Measurements from ENCODE around the gene LRATD1.

Gene LRATD1

DNA sequence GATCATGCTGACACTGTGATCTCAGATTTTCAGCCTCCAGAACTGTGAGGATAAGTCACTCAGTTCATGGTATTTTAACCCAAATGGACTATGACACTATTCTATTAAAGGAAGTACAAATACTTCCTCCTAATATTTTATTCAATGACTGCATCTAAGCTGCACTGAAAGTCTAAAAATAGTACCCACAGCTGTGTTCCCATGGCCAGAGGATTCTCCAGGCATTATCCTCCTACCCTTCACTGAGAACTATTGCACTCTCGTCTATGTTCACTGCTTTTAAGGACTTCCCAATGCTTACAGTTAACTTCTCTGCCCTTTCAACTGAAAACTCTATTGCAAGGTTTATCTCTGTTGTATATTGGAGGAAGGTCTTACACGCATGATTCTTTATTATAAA, 15.2 kb downstream of the LRATD1 start:
- Histone ChIP-seq H3K36me3 (ENCODE audit: control insufficient read depth in 5 of 5, insufficient read depth in 5 of 5, low read length in 5 of 5) (no peaks in the 10 kb centered on the region), H3K27ac (ENCODE audit: low read depth, low read length) (no peak overlapping the region), H3K4me1 (ENCODE audit: control insufficient read depth in 5 of 5, insufficient read depth in 5 of 5, low read length in 5 of 5) (no peaks in the 10 kb centered on the region), H3K9ac (ENCODE audit: low read length in 5 of 5) (no peak overlapping the region), H3K4me3 (ENCODE audit: low read depth in 1 of 5, low read length in 5 of 5) (no peak overlapping the region), H3K27me3 (ENCODE audit: control insufficient read depth in 5 of 5, insufficient read depth in 4 of 5, low read length in 5 of 5) (no peaks in the 10 kb centered on the region), H3K9me3 (ENCODE audit: control insufficient read depth in 5 of 5, low read length in 5 of 5) (no peaks in the 10 kb centered on the region)

DNA sequence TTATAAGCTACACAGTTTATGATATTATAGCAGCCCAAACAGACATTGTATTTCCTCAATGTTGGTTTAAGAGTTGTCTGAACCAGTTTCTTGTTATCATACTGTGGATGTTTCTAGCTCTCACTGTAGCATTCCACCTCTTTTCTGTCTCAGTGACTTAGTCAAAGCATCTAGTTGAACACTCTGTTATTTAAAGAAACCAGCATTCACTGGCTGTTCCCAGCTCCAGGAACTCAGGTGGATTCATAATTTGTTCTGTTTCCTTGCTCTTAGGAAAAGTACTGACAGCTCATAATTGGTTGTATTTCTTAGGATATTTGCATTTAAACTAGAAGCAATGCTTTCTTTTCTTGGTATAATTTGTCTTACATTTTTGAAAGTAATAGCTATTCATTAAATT, 17.5 kb downstream of the LRATD1 start:
- H3K36me3 ChIP-seq (ENCODE audit: control insufficient read depth in 5 of 5, insufficient read depth in 5 of 5, low read length in 5 of 5) = no peaks in the 10 kb centered on the region
- no peak overlapping the region for H3K27ac ChIP-seq (ENCODE audit: low read depth, low read length)
- H3K9me3 ChIP-seq (ENCODE audit: control insufficient read depth in 5 of 5, low read length in 5 of 5) = no peaks in the 10 kb centered on the region
- H3K9ac ChIP-seq (ENCODE audit: low read length in 5 of 5) = no peak overlapping the region
- no peaks in the 10 kb centered on the region for H3K4me1 ChIP-seq (ENCODE audit: control insufficient read depth in 5 of 5, insufficient read depth in 5 of 5, low read length in 5 of 5)
- no peaks in the 10 kb centered on the region for H3K27me3 ChIP-seq (ENCODE audit: control insufficient read depth in 5 of 5, insufficient read depth in 4 of 5, low read length in 5 of 5)
- no peak overlapping the region for H3K4me3 ChIP-seq (ENCODE audit: low read depth in 1 of 5, low read length in 5 of 5)

DNA sequence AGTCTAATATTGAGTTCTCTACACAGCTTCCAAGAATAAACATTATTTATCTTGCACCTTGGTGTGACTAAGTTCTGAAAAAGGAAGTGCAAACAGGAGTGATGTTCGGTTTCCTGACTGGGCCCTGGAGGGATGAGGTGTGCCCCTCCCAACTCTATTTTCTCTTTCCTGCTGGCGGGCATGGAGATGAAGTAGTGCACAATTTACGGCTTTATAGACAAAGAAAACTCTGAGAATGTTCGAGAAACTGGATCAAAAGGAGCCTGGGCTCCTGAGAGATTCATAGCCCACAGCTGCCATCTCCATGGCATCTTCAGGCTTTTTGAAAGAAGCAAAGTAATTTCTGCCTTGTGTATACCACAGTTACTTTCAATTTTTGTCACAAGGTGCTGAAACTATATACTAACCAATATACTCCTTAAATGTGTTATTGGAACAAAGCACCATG, 22.3 kb downstream of the LRATD1 start:
- Histone ChIP-seq H3K36me3 (ENCODE audit: control insufficient read depth in 5 of 5, insufficient read depth in 5 of 5, low read length in 5 of 5) (no peaks in the 10 kb centered on the region), H3K9me3 (ENCODE audit: control insufficient read depth in 5 of 5, low read length in 5 of 5) (no peaks in the 10 kb centered on the region), H3K4me3 (ENCODE audit: low read depth in 1 of 5, low read length in 5 of 5) (no peak overlapping the region), H3K27ac (ENCODE audit: low read depth, low read length) (no peak overlapping the region), H3K4me1 (ENCODE audit: control insufficient read depth in 5 of 5, insufficient read depth in 5 of 5, low read length in 5 of 5) (no peaks in the 10 kb centered on the region), H3K9ac (ENCODE audit: low read length in 5 of 5) (no peak overlapping the region), H3K27me3 (ENCODE audit: control insufficient read depth in 5 of 5, insufficient read depth in 4 of 5, low read length in 5 of 5) (no peaks in the 10 kb centered on the region)

DNA sequence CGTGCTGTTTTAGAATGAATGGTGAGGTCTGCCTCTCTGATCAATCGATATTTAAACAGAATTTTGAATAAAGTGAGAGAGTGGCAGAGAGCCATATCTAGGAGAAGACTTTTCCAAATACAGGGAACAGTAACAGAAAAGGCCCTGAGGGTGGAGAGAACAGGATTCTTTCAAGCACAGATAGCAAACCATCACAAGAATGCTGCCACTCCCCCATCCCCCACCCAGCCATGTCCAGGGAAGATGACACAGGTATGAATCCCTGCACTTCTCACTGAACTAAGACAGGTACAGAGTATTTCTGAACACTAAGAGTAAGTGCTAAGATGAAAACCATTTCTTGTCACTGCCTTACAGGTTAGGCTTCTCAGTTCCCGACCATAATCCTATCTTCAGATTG, 23.6 kb downstream of the LRATD1 start:
- Histone ChIP-seq H3K27ac (ENCODE audit: low read depth, low read length) (no peak overlapping the region), H3K27me3 (ENCODE audit: control insufficient read depth in 5 of 5, insufficient read depth in 4 of 5, low read length in 5 of 5) (no peaks in the 10 kb centered on the region), H3K9me3 (ENCODE audit: control insufficient read depth in 5 of 5, low read length in 5 of 5) (no peaks in the 10 kb centered on the region), H3K4me3 (ENCODE audit: low read depth in 1 of 5, low read length in 5 of 5) (no peak overlapping the region), H3K4me1 (ENCODE audit: control insufficient read depth in 5 of 5, insufficient read depth in 5 of 5, low read length in 5 of 5) (no peaks in the 10 kb centered on the region), H3K9ac (ENCODE audit: low read length in 5 of 5) (no peak overlapping the region), H3K36me3 (ENCODE audit: control insufficient read depth in 5 of 5, insufficient read depth in 5 of 5, low read length in 5 of 5) (no peaks in the 10 kb centered on the region)

DNA sequence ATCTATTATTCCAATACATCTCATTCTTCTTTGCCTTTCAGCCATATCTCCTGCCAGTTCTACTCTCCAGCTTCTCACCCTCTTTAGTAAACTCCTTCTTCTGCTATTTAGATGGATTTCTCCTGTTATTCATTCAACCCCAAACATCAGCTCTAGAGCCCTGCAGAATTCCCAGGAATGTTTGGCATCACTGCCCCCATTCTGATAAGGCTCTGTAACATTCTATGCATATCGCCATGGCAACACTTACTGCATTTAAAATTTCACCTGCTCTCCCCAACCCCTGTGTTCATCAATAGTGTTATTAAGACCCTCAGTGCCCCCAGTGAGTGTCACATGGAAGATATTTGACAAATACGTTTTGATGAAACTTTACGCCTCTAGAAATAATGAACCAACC, 28.6 kb downstream of the LRATD1 start:
- Histone ChIP-seq H3K4me1 (ENCODE audit: control insufficient read depth in 5 of 5, insufficient read depth in 5 of 5, low read length in 5 of 5) (no peaks in the 10 kb centered on the region), H3K4me3 (ENCODE audit: low read depth in 1 of 5, low read length in 5 of 5) (no peak overlapping the region), H3K36me3 (ENCODE audit: control insufficient read depth in 5 of 5, insufficient read depth in 5 of 5, low read length in 5 of 5) (no peaks in the 10 kb centered on the region), H3K9me3 (ENCODE audit: control insufficient read depth in 5 of 5, low read length in 5 of 5) (no peaks in the 10 kb centered on the region), H3K9ac (ENCODE audit: low read length in 5 of 5) (no peak overlapping the region), H3K27me3 (ENCODE audit: control insufficient read depth in 5 of 5, insufficient read depth in 4 of 5, low read length in 5 of 5) (no peaks in the 10 kb centered on the region), H3K27ac (ENCODE audit: low read depth, low read length) (no peak overlapping the region)

DNA sequence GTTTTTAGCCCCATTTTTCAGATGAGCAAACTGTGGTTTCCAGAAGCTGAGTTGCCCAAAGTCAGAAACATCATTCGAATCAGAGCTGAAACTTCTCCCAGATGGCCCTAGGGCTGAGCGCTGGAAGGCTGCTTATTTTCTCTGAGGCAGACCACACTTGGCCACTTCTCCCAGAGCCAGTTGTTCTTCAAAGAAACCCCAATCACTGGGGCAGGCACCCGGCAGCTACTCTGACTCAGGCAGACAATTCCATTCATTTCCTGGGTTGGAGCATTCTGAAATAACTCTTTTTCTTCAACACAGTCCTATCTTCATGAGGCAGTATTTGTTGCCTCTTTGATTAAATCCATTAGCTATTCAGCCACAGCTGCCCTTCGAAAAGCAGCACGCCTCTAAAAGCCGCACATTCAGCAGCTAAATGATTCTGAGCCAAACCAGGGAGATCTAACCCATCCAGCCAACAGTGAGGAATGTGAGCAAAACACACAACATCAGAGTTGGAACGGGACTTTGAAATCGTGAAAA, 40.9 kb downstream of the LRATD1 start:
- H3K27me3 ChIP-seq (ENCODE audit: control insufficient read depth in 5 of 5, insufficient read depth in 4 of 5, low read length in 5 of 5) = no peaks in the 10 kb centered on the region
- H3K9ac ChIP-seq (ENCODE audit: low read length in 5 of 5) = no peak overlapping the region
- peaks cover 0 to 2% (median 0%) of the 10 kb centered on the region in 5 donors for H3K4me1 ChIP-seq (ENCODE audit: control insufficient read depth in 5 of 5, insufficient read depth in 5 of 5, low read length in 5 of 5)
- H3K9me3 ChIP-seq (ENCODE audit: control insufficient read depth in 5 of 5, low read length in 5 of 5) = no peaks in the 10 kb centered on the region
- no peak overlapping the region for H3K4me3 ChIP-seq (ENCODE audit: low read depth in 1 of 5, low read length in 5 of 5)
- H3K36me3 ChIP-seq (ENCODE audit: control insufficient read depth in 5 of 5, insufficient read depth in 5 of 5, low read length in 5 of 5) = no peaks in the 10 kb centered on the region
- no peak overlapping the region for H3K27ac ChIP-seq (ENCODE audit: low read depth, low read length)

DNA sequence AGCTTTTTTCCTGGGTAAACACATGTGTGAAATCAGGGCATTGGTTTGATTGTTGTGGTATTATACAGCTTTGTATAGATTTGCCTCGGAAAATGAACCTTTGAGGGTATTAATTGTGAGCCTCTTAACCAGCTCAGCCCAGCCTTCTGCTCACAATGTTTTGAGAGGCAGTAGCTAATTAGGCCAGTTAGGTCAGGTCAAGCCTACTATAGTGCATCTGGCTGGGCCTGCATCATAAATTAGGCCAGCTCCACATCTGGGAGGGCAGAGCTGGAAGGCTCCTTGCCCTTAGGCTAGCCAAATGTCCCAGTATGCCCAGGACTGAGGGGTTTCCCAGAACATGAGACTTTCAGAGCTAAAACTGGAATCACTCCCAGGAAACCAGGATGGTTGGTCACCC, 43.0 kb downstream of the LRATD1 start:
- Histone ChIP-seq H3K4me1 (ENCODE audit: control insufficient read depth in 5 of 5, insufficient read depth in 5 of 5, low read length in 5 of 5) (peaks cover 0 to 3% (median 2%) of the 10 kb centered on the region in 5 donors), H3K4me3 (ENCODE audit: low read depth in 1 of 5, low read length in 5 of 5) (no peak overlapping the region), H3K9ac (ENCODE audit: low read length in 5 of 5) (no peak overlapping the region), H3K9me3 (ENCODE audit: control insufficient read depth in 5 of 5, low read length in 5 of 5) (no peaks in the 10 kb centered on the region), H3K36me3 (ENCODE audit: control insufficient read depth in 5 of 5, insufficient read depth in 5 of 5, low read length in 5 of 5) (no peaks in the 10 kb centered on the region), H3K27me3 (ENCODE audit: control insufficient read depth in 5 of 5, insufficient read depth in 4 of 5, low read length in 5 of 5) (no peaks in the 10 kb centered on the region), H3K27ac (ENCODE audit: low read depth, low read length) (no peak overlapping the region)

DNA sequence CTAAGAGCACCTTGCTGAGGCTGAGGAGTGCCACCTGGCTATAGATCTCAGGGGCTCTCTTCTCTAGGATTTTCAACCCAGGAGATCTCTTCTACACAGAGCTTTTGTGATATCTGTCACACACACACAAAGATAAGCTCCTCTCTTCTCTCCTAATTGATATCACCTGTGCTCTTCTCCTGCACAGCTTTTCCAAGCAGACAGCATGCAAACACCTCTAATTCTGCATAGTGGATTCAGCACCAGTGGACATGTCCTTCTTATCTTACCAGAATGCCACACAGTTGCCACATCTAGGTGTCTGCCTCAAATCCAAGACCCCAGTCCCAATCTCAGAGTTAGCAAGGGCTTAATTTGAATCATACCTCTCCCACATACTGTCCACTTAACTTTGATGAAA, 43.9 kb downstream of the LRATD1 start:
- H3K27me3 ChIP-seq (ENCODE audit: control insufficient read depth in 5 of 5, insufficient read depth in 4 of 5, low read length in 5 of 5) = no peaks in the 10 kb centered on the region
- H3K4me1 ChIP-seq (ENCODE audit: control insufficient read depth in 5 of 5, insufficient read depth in 5 of 5, low read length in 5 of 5) = peaks cover 0 to 3% (median 2%) of the 10 kb centered on the region in 5 donors
- H3K9ac ChIP-seq (ENCODE audit: low read length in 5 of 5) = no peak overlapping the region
- H3K9me3 ChIP-seq (ENCODE audit: control insufficient read depth in 5 of 5, low read length in 5 of 5) = no peaks in the 10 kb centered on the region
- no peaks in the 10 kb centered on the region for H3K36me3 ChIP-seq (ENCODE audit: control insufficient read depth in 5 of 5, insufficient read depth in 5 of 5, low read length in 5 of 5)
- H3K27ac ChIP-seq (ENCODE audit: low read depth, low read length) = no peak overlapping the region
- no peak overlapping the region for H3K4me3 ChIP-seq (ENCODE audit: low read depth in 1 of 5, low read length in 5 of 5)

DNA sequence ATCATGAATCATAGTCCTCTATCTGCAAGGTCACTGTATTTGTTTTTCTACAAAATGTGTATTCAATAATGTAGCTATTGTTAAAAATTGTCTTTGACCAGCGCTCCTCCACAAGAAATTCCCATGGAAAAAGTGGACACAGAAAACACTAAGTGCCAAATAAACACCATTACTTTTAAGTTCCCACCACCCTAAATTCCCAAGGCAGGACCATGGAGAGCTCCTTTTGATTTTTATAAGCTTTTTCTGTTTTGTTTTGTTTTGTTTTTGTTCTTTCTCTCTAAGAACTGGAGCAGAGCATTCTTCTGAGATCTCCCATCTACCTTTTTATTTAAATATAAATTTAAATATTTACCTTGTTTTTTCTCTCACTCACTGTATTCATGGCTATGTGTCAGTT, 44.5 kb downstream of the LRATD1 start:
- Histone ChIP-seq H3K4me1 (ENCODE audit: control insufficient read depth in 5 of 5, insufficient read depth in 5 of 5, low read length in 5 of 5) (peaks cover 0 to 3% (median 2%) of the 10 kb centered on the region in 5 donors), H3K27me3 (ENCODE audit: control insufficient read depth in 5 of 5, insufficient read depth in 4 of 5, low read length in 5 of 5) (no peaks in the 10 kb centered on the region), H3K4me3 (ENCODE audit: low read depth in 1 of 5, low read length in 5 of 5) (no peak overlapping the region), H3K27ac (ENCODE audit: low read depth, low read length) (no peak overlapping the region), H3K9me3 (ENCODE audit: control insufficient read depth in 5 of 5, low read length in 5 of 5) (no peaks in the 10 kb centered on the region), H3K9ac (ENCODE audit: low read length in 5 of 5) (no peak overlapping the region), H3K36me3 (ENCODE audit: control insufficient read depth in 5 of 5, insufficient read depth in 5 of 5, low read length in 5 of 5) (no peaks in the 10 kb centered on the region)

DNA sequence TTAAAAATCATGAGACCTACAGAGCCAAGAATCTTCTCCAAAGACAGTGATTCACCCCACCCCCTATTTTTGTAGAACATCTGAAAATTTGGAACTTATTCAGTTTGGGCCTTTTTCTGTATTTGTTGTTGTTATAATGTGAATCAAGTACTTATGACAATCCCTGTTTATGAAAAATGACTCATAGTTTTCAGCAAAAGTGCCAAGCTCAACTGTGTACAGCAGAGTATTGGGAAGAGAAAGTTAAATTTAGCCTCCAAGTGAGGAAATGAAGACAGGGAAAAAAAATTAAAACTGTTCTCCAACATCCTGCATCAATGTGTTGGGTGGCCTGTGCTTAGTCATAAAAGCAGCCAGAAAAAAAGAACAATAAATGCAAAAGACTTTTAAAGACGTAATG, 46.2 kb downstream of the LRATD1 start:
- no peak overlapping the region for H3K27ac ChIP-seq (ENCODE audit: low read depth, low read length)
- H3K9me3 ChIP-seq (ENCODE audit: control insufficient read depth in 5 of 5, low read length in 5 of 5) = no peaks in the 10 kb centered on the region
- H3K4me3 ChIP-seq (ENCODE audit: low read depth in 1 of 5, low read length in 5 of 5) = no peak overlapping the region
- H3K36me3 ChIP-seq (ENCODE audit: control insufficient read depth in 5 of 5, insufficient read depth in 5 of 5, low read length in 5 of 5) = no peaks in the 10 kb centered on the region
- no peaks in the 10 kb centered on the region for H3K27me3 ChIP-seq (ENCODE audit: control insufficient read depth in 5 of 5, insufficient read depth in 4 of 5, low read length in 5 of 5)
- no peak overlapping the region for H3K9ac ChIP-seq (ENCODE audit: low read length in 5 of 5)
- H3K4me1 ChIP-seq (ENCODE audit: control insufficient read depth in 5 of 5, insufficient read depth in 5 of 5, low read length in 5 of 5) = peaks cover 0 to 3% (median 0%) of the 10 kb centered on the region in 5 donors

DNA sequence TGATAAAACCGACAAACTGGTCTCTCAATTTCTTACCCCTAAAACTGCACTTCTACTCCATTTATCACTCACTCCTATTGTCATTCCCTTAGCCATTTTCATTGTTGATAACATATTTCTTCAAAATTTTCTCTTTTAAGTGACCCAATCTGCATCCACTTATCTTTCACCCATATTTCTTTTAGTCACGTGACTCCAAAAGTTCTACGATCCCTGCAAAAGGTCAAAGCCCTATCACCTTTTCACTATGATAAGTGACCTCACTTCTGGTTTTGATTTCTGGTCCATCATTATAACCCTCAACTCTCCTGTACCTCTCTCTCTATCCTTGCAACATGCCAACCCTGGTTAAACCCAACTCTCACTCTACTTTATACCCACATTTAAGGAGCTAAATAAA, 49.1 kb downstream of the LRATD1 start:
- Histone ChIP-seq H3K36me3 (ENCODE audit: control insufficient read depth in 5 of 5, insufficient read depth in 5 of 5, low read length in 5 of 5) (no peaks in the 10 kb centered on the region), H3K27ac (ENCODE audit: low read depth, low read length) (no peak overlapping the region), H3K9ac (ENCODE audit: low read length in 5 of 5) (no peak overlapping the region), H3K27me3 (ENCODE audit: control insufficient read depth in 5 of 5, insufficient read depth in 4 of 5, low read length in 5 of 5) (no peaks in the 10 kb centered on the region), H3K4me3 (ENCODE audit: low read depth in 1 of 5, low read length in 5 of 5) (no peak overlapping the region), H3K4me1 (ENCODE audit: control insufficient read depth in 5 of 5, insufficient read depth in 5 of 5, low read length in 5 of 5) (peaks cover 0 to 3% (median 0%) of the 10 kb centered on the region in 5 donors), H3K9me3 (ENCODE audit: control insufficient read depth in 5 of 5, low read length in 5 of 5) (no peaks in the 10 kb centered on the region)

Data from subcutaneous abdominal adipose tissue (tissue), 5 donors.